GM12878 (cell line): ENCODE measurements around the gene CDC42SE1. TPM values are rescaled to one million over a fixed set of nuclear protein-coding genes. Genes with fewer than 3 reads are reported as not detected.

Experiments
- ATAC-seq: fragments of 200-7000 bp; cut with Tn5 transposase; 3 replicates; pipeline ENCODE4 v1.9.1; 2020; ENCODE audit warnings: mild to moderate bottlenecking, moderate library complexity
- BruUV-seq: library from RNA; stranded (reverse); fragments of 400-500 nt; replicated peaks from 2 replicates; lab custom pipeline; 2021; lab: Mats Ljungman, UMichigan
- CTCF ChIA-PET: fragments of 300-600 bp; sonication (Branson Sonifier 250); formaldehyde crosslinking; extraction: SDS; loops from one replicate; lab custom pipeline; 2021; ENCODE audit warnings: inconsistent platforms; lab: Yijun Ruan, JAX
- POLR2A ChIA-PET: fragments of 350-600 bp; formaldehyde crosslinking; extraction: SDS; loops from one replicate; lab custom pipeline; 2021; ENCODE audit warnings: inconsistent platforms; lab: Charles Lee
- RAD21 ChIA-PET: fragments of 300-600 bp; sonication (Branson Sonifier 250); formaldehyde crosslinking; loops from one replicate; lab custom pipeline; 2023; ENCODE audit warnings: antibody characterized with exemption; ENCODE audit not compliant: unreplicated experiment; lab: Charles Lee
- SMC1A ChIA-PET: fragments of 300-600 bp; sonication (Branson Sonifier 250); formaldehyde crosslinking; loops from one replicate; lab custom pipeline; 2023; ENCODE audit not compliant: unreplicated experiment, uncharacterized antibody; lab: Charles Lee
- DNase-seq: peaks from one replicate; pipeline ENCODE4 v3.0.0-alpha.2; 2011; ENCODE audit warnings: low read depth, low spot score
- FAIRE-seq: peaks from 3 replicates; lab custom pipeline; 2011; peaks lifted over from hg19 to GRCh38; lab: Jason Lieb, UNC
- H2AFZ ChIP-seq: 2 replicates; pipeline ENCODE4 v1.6.0; 2011; ENCODE audit warnings: low read depth, low read length, control low read depth; ENCODE audit not compliant: control insufficient read depth
- H3K27ac ChIP-seq: 2 replicates; pipeline ENCODE4 v1.5.1; 2011; ENCODE audit warnings: control low read depth; ENCODE audit not compliant: control insufficient read depth, insufficient read depth
- H3K27me3 ChIP-seq, 2 experiments: replicated peaks in 1 of 2; 2 replicates each; pipeline versions ENCODE4 v1.6.0 to v1.6.1; 2011; ENCODE audit warnings: low read length in 1 of 2; ENCODE audit not compliant: control insufficient read depth in 2 of 2, insufficient read depth in 2 of 2
- H3K36me3 ChIP-seq, 2 experiments: 2 replicates each; pipeline ENCODE4 v1.5.1; 2011; ENCODE audit warnings: low read length in 1 of 2; ENCODE audit not compliant: control insufficient read depth in 2 of 2, insufficient read depth in 2 of 2
- H3K4me1 ChIP-seq: 2 replicates; pipeline ENCODE4 v1.6.1; 2011; ENCODE audit warnings: mild to moderate bottlenecking, low read length, moderate library complexity, mixed read lengths; ENCODE audit not compliant: control insufficient read depth, insufficient read depth
- H3K4me2 ChIP-seq: 2 replicates; pipeline ENCODE4 v1.6.0; 2011; ENCODE audit warnings: control low read depth; ENCODE audit not compliant: control insufficient read depth, insufficient read depth
- H3K4me3 ChIP-seq: fragments of 200-600 bp; sonication (generic); 2 replicates; pipeline ENCODE4 v1.5.1; 2016
- H3K79me2 ChIP-seq: 2 replicates; pipeline ENCODE4 v1.6.0; 2011; ENCODE audit warnings: low read length; ENCODE audit not compliant: control insufficient read depth, insufficient read depth
- H3K9ac ChIP-seq: 2 replicates; pipeline ENCODE4 v1.8.0; 2011; ENCODE audit warnings: low read length, control low read depth, mixed read lengths; ENCODE audit not compliant: control insufficient read depth, insufficient read depth
- H3K9me3 ChIP-seq: replicated peaks from 3 replicates; pipeline ENCODE4 v1.5.1; 2011; ENCODE audit warnings: mild to moderate bottlenecking, low read length; ENCODE audit not compliant: control insufficient read depth, insufficient read depth
- H4K20me1 ChIP-seq: 2 replicates; pipeline ENCODE4 v1.6.0; 2011; ENCODE audit not compliant: control insufficient read depth, insufficient read depth
- ATF7 ChIP-seq: fragments of 450-650 bp; IDR thresholded peaks from 2 replicates; pipeline ENCODE4 v1.6.1; 2016; ENCODE audit warnings: low read depth, mild to moderate bottlenecking
- CBX5 ChIP-seq: sonication (generic); IDR thresholded peaks from 2 replicates; pipeline ENCODE4 v1.6.1; 2016; ENCODE audit warnings: low read depth, moderate library complexity, mild to moderate bottlenecking, inconsistent platforms
- IKZF1 ChIP-seq: fragments of 450-650 bp; conservative IDR thresholded peaks from 2 replicates; pipeline ENCODE4 v1.6.1; 2017; ENCODE audit warnings: antibody characterized with exemption, mild to moderate bottlenecking
- IKZF2 ChIP-seq, 2 experiments: fragments of 450-650 bp; IDR thresholded peaks; 2 replicates each; pipeline ENCODE4 v1.6.1; 2017; ENCODE audit warnings: mild to moderate bottlenecking in 2 of 2, moderate library complexity in 2 of 2
- NBN ChIP-seq: fragments of 450-650 bp; IDR thresholded peaks from 2 replicates; pipeline ENCODE4 v1.6.1; 2016
- NFIC ChIP-seq: IDR thresholded peaks from 2 replicates; pipeline ENCODE4 v1.6.1; 2012; ENCODE audit warnings: low read depth, mild to moderate bottlenecking, inconsistent platforms, low read length, moderate library complexity
- SIN3A ChIP-seq: IDR thresholded peaks from 2 replicates; pipeline ENCODE4 v1.6.1; 2012; ENCODE audit warnings: low read depth, low read length, improper control_type of control experiment
- ZNF274 ChIP-seq: IDR thresholded peaks from one replicate; pipeline ENCODE4 v1.8.0; 2011; ENCODE audit not compliant: insufficient read length, insufficient read depth
- ZZZ3 ChIP-seq: IDR thresholded peaks from 2 replicates; pipeline ENCODE4 v1.6.1; 2011; ENCODE audit warnings: low read depth; ENCODE audit not compliant: control insufficient read depth, insufficient read length
- WGBS: methylation state at CpG from one replicate; pipeline ENCODE4 v1.1.6; 2016; ENCODE audit warnings: low lambda C conversion rate; ENCODE audit not compliant: insufficient replicate concordance, insufficient coverage; ENCODE audit errors: missing lambda C conversion rate; 5-methylcytosine and 5-hydroxymethylcytosine counted together
- in situ Hi-C: fragments of 300-500 bp; cut with MboI; formaldehyde crosslinking; loops from 9 replicates; pipeline ENCODE4 v1.14.3; 2018; ENCODE audit warnings: mixed read lengths
- intact Hi-C: fragments of 100-400 bp; cut with micrococcal nuclease; formaldehyde crosslinking; loops from one replicate; pipeline ENCODE4 v1.14.2; 2022; ENCODE audit not compliant: unreplicated experiment
- polyA plus RNA-seq, 11 experiments: library from polyadenylated mRNA; depleted of rRNA in 4 of 11; unstranded in 6 of 11; stranded (reverse) in 5 of 11; fragments of >200 nt; fragmentation: Nextera tagmentation in 4 of 11; fragmentation: Illumina TruSeq in 1 of 11; extraction: Ambion mirVana in 4 of 11; extraction: Trizol in 1 of 11; gene quantifications; 1 replicate in 1 of 11; 2 replicates in 10 of 11; pipeline versions ENCODE4 v1.2.1 to v1.2.3, GENCODE V29; 2011 to 2016; ENCODE audit warnings: inconsistent platforms in 2 of 11, missing spikeins in 2 of 11, low read depth in 1 of 11
- total RNA-seq, 4 experiments: library from RNA; depleted of rRNA in 3 of 4; stranded (reverse); fragments of >200 nt in 3 of 4; fragmentation: Illumina TruSeq in 1 of 4; extraction: Trizol in 1 of 4; gene quantifications; 2 replicates each; pipeline versions ENCODE4 v1.2.1 to v1.2.3, GENCODE V29; 2013 to 2021
- TF ChIP-seq, protein P1 (sequence below): IDR thresholded peaks from 2 replicates; pipeline ENCODE4 v1.6.1; 2012; ENCODE audit warnings: low read depth, low read length, improper control_type of control experiment
- TF ChIP-seq, protein P2 (sequence below): fragments of 450-650 bp; IDR thresholded peaks from 2 replicates; pipeline ENCODE4 v1.6.1; 2017; ENCODE audit warnings: mild to moderate bottlenecking, moderate library complexity
- TF ChIP-seq, protein P3 (sequence below): IDR thresholded peaks from 2 replicates; pipeline ENCODE4 v1.6.1; 2012; ENCODE audit warnings: improper control_type of control experiment, low read depth, low read length; ENCODE audit not compliant: insufficient replicate concordance
- TF ChIP-seq, protein P4 (sequence below): IDR thresholded peaks from 2 replicates; pipeline ENCODE4 v1.6.1; 2012; ENCODE audit warnings: low read length, inconsistent platforms

CDC42SE1 gene
- total and polyA plus RNA-seq, 10 of the 15 experiments (the other 5 are each of a cell fraction or from before 2014, with no cell fraction given) = 35.7 to 112 (median 74.3) TPM

DNA sequence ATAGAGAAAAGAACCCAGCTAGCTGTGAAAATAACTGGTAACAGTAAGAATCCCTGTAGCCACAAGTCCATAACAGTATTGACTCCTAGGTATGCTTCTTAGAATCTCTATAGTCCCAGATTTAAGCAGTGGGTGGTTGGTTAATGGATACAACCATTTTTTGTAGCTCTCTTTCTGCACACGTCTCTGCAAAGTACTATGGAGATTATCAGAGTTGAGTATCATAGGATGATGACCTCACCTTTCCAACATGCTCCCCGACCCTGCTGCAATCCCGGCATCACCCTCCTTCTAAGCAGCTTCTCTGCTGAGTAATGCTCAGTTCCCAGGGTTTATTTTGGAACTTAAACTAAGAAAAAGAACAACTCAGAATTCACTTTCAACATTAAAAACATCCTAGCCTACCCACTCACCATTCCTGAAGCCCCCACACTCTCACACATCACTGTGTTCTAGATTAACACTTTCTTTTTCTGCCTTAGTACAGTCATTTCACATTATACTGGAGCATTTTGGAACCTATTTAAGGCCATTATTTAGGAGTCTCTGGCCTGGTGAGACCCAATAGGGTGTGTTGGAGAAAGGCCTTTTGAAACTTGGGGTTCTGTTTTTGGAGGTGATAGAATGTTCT, 3.4 kb upstream of the CDC42SE1 start:
- ChIA-PET RAD21 (interaction anchor here (0.5 to 1.8 kb wide), 4 partner anchors 8 to 94 kb away, joined by 3 to 7 read pairs (median 4); partner anchors contain the start of genes GABPB2 and TNFAIP8L2), CTCF (interaction anchor here (0.7 to 7.4 kb wide), 4 partner anchors 8 to 577 kb away, joined by 4 to 76 read pairs (median 16); partner anchors contain the start of genes C1orf56 and GABPB2), SMC1A (interaction anchor here (1.9 to 3.1 kb wide), 2 partner anchors 8 to 94 kb away, joined by 6 to 22 read pairs; partner anchors contain the start of genes GABPB2 and TNFAIP8L2), POLR2A (interaction anchor here (0.5 to 5.1 kb wide), 2 partner anchors 8 to 283 kb away, joined by 3 to 38 read pairs; partner anchors contain the start of gene GABPB2)
- WGBS = 86% methylated on average over 3 of the region's 3 CpGs
- Histone ChIP-seq H3K27ac (no peak overlapping the region), H4K20me1 (no peaks in the 10 kb centered on the region), H3K4me3 (no peak overlapping the region), H3K79me2 (peaks cover 26% of the 10 kb centered on the region), H3K36me3 (no peaks in the 10 kb centered on the region), H3K4me2 (no peak overlapping the region), H3K9ac (no peak overlapping the region), H3K4me1 (peaks cover 4% of the 10 kb centered on the region; the same call in 1 of the 2 replicates), H3K27me3 (no peaks in the 10 kb centered on the region), H3K9me3 (no peaks in the 10 kb centered on the region), H2AFZ (no peak overlapping the region)
- FAIRE-seq (no peak), ATAC-seq (no peak), DNase-seq (no peak)
- intact Hi-C loops = no loop called here
- no TSS peak for BruUV-seq
- in situ Hi-C loops = no loop called here
- TF ChIP-seq NFIC (no peak), NBN (no peak), ATF7 (no peak), ZZZ3 (no peak), CBX5 (no peak), IKZF1 (no peak), IKZF2 (IDR thresholded peaks at IDR 0.05) (no peak), SIN3A (no peak), ZNF274 (no peak)
- TF ChIP-seq, protein P1, sequence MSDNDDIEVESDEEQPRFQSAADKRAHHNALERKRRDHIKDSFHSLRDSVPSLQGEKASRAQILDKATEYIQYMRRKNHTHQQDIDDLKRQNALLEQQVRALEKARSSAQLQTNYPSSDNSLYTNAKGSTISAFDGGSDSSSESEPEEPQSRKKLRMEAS = no peak
- TF ChIP-seq, protein P2, sequence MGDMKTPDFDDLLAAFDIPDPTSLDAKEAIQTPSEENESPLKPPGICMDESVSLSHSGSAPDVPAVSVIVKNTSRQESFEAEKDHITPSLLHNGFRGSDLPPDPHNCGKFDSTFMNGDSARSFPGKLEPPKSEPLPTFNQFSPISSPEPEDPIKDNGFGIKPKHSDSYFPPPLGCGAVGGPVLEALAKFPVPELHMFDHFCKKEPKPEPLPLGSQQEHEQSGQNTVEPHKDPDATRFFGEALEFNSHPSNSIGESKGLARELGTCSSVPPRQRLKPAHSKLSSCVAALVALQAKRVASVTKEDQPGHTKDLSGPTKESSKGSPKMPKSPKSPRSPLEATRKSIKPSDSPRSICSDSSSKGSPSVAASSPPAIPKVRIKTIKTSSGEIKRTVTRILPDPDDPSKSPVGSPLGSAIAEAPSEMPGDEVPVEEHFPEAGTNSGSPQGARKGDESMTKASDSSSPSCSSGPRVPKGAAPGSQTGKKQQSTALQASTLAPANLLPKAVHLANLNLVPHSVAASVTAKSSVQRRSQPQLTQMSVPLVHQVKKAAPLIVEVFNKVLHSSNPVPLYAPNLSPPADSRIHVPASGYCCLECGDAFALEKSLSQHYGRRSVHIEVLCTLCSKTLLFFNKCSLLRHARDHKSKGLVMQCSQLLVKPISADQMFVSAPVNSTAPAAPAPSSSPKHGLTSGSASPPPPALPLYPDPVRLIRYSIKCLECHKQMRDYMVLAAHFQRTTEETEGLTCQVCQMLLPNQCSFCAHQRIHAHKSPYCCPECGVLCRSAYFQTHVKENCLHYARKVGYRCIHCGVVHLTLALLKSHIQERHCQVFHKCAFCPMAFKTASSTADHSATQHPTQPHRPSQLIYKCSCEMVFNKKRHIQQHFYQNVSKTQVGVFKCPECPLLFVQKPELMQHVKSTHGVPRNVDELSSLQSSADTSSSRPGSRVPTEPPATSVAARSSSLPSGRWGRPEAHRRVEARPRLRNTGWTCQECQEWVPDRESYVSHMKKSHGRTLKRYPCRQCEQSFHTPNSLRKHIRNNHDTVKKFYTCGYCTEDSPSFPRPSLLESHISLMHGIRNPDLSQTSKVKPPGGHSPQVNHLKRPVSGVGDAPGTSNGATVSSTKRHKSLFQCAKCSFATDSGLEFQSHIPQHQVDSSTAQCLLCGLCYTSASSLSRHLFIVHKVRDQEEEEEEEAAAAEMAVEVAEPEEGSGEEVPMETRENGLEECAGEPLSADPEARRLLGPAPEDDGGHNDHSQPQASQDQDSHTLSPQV = no peak
- TF ChIP-seq, protein P3, sequence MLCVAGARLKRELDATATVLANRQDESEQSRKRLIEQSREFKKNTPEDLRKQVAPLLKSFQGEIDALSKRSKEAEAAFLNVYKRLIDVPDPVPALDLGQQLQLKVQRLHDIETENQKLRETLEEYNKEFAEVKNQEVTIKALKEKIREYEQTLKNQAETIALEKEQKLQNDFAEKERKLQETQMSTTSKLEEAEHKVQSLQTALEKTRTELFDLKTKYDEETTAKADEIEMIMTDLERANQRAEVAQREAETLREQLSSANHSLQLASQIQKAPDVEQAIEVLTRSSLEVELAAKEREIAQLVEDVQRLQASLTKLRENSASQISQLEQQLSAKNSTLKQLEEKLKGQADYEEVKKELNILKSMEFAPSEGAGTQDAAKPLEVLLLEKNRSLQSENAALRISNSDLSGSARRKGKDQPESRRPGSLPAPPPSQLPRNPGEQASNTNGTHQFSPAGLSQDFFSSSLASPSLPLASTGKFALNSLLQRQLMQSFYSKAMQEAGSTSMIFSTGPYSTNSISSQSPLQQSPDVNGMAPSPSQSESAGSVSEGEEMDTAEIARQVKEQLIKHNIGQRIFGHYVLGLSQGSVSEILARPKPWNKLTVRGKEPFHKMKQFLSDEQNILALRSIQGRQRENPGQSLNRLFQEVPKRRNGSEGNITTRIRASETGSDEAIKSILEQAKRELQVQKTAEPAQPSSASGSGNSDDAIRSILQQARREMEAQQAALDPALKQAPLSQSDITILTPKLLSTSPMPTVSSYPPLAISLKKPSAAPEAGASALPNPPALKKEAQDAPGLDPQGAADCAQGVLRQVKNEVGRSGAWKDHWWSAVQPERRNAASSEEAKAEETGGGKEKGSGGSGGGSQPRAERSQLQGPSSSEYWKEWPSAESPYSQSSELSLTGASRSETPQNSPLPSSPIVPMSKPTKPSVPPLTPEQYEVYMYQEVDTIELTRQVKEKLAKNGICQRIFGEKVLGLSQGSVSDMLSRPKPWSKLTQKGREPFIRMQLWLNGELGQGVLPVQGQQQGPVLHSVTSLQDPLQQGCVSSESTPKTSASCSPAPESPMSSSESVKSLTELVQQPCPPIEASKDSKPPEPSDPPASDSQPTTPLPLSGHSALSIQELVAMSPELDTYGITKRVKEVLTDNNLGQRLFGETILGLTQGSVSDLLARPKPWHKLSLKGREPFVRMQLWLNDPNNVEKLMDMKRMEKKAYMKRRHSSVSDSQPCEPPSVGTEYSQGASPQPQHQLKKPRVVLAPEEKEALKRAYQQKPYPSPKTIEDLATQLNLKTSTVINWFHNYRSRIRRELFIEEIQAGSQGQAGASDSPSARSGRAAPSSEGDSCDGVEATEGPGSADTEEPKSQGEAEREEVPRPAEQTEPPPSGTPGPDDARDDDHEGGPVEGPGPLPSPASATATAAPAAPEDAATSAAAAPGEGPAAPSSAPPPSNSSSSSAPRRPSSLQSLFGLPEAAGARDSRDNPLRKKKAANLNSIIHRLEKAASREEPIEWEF = no peak
- TF ChIP-seq, protein P4, sequence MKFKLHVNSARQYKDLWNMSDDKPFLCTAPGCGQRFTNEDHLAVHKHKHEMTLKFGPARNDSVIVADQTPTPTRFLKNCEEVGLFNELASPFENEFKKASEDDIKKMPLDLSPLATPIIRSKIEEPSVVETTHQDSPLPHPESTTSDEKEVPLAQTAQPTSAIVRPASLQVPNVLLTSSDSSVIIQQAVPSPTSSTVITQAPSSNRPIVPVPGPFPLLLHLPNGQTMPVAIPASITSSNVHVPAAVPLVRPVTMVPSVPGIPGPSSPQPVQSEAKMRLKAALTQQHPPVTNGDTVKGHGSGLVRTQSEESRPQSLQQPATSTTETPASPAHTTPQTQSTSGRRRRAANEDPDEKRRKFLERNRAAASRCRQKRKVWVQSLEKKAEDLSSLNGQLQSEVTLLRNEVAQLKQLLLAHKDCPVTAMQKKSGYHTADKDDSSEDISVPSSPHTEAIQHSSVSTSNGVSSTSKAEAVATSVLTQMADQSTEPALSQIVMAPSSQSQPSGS = no peak
